HL-60/S4 treated with phorbol 12-myristate 13-acetate at 8.2 ng/mL for 4 days and 3 days (cell line): ENCODE data around the gene FAM149A.

ENCODE experiments used
- in situ Hi-C: fragments of 300-500 bp; cut with MboI; formaldehyde crosslinking; loops from 2 replicates; pipeline ENCODE4 v1.15.0; 2022; ENCODE audit warnings: low sequenced_read_pairs

The FAM149A gene

DNA sequence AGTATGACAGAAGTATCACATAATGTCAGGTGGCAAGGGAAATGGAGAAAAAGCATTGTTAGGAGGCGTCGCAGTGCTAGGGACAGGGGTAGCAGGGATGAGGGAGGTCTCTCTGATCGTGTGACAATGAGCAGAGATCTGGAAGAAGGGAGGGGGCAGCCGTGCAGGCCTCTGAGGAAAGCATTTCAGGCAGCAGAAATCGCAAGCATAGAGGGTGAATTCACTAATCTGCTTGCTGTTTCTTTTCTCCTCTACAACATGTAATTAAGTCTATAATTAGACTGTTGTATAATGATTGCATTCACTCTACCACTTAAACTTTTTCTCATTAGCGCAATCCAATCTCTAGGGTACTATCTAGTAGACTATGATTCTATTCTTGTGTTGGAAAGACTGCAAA, 96.0 kb downstream of the FAM149A start:
- in situ Hi-C loops = no loop called here

DNA sequence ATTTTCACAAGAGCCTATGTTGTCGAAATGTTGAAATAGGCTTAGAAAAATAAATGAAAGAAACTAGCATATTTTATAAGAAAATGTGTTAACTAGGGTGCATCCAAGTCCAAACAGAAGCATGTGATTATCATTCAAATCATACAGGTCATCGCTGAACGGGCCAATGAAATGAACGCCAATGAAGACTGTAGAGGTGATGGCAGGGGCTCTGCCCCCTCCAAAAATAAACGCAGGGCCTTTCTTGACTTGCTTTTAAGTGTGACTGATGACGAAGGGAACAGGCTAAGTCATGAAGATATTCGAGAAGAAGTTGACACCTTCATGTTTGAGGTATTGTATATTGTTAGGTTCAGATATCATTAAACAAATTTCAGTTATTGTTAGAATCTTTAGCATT, 96.5 kb downstream of the FAM149A start:
- in situ Hi-C loops = no loop called here

DNA sequence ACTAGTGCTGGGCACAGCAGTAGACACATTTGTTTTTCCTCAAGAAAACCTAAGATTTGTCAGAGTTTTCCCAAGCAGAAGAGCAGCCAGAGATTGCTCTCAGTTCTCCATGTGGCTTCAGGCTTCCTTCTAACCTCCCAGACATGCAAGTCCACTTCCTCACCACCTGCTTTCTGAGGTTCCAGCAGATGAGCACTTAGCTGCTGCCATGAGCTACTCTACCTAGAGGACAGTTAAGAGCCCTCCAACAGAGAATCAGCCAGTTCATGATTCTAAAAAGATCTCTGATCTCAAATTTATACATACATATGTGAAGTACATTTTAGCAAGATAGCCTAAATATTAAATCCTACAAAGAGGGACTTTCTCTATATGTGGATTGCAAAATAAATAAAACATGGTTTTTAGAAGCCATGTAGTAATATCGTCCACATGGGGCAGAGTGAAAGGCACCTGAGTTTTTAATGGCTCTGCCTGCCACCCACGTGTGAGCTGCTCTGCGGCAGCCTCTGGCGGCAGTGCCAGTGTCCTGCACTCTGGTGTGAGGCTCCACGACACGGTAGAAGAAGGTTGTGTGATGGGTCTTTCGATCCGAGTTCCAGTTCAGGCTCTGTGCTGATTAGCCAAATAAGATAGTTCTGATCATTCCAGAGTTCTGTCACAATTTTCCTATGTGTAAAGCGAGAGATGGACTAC, 97.2 kb downstream of the FAM149A start:
- in situ Hi-C loops = no loop called here

DNA sequence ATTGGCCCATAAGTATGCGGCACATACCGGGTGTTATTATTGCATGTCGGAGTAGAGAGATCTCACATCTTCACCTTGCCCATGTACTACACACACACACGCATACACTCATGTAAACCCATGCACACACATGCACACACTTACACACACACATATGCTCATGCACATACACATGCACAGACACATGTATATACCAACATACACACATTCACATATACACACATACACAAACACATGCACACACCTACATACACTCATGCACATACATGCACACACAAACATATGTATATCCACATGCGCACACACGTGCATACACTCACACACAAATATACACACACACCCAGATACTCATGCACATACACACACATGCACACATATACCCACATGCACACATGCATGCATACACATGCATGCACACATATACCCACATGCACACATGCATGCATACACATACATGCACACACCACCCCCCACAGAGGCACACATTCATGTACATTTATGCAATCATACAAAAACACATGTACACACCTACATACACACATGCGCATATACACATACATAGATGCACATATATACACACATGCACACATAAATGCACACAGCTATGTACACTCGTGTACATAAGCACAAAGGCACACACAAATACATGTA, 98.1 kb downstream of the FAM149A start:
- in situ Hi-C loops = no loop called here

DNA sequence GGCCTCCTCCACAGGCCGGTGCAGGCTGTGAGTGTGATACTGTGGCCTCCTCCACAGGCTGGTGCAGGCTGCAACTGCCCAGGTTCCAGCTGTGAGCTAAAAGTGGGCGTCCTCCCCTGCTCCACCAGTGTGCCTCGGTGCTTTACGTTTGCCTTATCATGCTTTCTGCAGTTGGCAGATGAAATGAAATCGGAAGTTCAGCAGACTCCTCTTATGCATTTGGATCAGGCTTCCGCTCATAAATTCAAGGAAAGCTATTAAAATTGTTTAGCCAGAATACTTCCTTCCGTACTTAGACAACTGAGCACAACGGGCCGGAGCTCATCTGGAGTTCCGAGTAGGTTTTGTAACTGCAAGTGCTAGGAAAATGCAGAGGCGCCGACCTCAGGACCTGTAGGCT, 98.9 kb downstream of the FAM149A start:
- in situ Hi-C loops = no loop called here

DNA sequence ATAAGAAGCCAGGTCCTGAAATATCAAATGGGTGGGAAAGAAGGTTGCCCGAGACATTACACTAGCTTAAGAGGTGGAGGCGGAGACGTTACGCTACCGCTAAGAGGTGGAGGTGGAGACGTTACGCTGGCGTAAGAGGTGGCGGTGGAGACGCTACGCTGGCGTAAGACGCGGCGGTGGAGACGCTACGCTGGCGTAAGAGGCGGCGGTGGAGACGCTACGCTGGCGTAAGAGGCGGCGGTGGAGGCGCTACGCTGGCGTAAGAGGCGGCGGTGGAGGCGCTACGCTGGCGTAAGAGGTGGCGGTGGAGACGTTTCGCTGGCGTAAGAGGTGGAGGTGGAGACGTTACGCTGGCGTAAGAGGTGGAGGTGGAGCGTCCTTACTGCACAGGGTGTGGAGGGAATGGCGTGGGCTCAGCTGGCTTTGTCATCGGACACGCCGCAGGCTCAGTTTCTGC, 99.6 kb downstream of the FAM149A start:
- in situ Hi-C loops = no loop called here

DNA sequence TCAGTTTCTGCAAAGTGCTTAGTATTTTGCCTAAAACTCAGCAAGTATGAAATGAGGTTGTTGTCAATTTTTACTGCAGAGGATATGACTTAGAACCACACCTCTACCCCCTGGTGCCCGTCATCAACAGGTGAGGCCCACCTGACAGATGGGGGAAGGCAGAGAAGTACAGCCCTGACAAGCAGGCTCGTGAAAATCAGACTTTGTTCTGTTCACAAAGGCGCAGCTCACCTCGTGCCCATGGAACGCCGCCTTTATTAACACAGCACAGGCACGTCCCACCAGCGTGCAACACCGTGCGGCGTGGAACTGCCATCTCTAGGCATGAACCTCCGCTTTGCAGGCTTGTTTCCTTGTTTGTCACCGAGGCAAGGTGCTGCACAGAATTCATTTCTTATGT, 100.2 kb downstream of the FAM149A start:
- in situ Hi-C loops = no loop called here

DNA sequence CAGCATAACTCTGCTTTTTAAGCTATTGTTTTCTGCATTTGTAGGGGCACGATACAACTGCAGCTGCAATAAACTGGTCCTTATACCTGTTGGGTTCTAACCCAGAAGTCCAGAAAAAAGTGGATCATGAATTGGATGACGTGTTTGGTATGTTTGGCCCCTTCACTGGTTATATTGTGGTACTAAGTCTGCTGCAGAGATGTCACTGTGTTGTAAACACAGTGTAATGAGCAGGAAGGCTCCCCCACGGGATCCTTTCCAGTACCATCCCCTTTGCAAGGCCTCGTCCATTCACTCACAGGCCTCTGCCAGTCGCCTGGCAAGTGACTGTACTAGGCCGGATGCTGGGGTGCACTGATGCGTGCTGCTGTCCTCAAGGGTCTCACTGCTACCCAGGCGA, 100.7 kb downstream of the FAM149A start:
- in situ Hi-C loops = no loop called here

DNA sequence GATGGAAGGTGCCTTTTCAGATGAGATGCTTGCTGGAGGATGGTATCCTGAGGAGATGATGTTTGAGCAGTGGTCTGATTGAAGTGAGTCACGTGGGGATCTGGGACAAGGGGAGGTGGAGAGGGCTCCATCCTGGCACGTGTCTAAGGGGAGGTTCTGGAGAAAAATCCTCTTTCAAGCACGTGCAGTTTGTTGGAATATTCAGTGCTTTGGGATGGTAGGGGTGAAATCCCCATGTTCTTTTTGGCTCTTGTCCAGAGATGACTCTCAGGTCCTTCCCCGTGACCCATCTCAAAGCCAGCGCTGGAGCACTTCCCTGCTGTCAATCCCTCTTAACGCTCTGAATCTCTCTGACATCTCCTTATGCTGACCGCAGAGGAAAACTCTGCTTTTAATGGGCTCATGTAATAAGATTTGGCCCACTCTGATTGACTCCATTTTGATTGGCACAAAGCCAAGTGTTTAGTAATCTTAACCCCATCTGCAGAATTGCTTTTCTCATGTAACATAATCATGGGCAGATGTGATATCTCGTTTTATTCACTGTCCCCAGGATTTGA, 112.0 kb downstream of the FAM149A start:
- in situ Hi-C loops = no loop called here

DNA sequence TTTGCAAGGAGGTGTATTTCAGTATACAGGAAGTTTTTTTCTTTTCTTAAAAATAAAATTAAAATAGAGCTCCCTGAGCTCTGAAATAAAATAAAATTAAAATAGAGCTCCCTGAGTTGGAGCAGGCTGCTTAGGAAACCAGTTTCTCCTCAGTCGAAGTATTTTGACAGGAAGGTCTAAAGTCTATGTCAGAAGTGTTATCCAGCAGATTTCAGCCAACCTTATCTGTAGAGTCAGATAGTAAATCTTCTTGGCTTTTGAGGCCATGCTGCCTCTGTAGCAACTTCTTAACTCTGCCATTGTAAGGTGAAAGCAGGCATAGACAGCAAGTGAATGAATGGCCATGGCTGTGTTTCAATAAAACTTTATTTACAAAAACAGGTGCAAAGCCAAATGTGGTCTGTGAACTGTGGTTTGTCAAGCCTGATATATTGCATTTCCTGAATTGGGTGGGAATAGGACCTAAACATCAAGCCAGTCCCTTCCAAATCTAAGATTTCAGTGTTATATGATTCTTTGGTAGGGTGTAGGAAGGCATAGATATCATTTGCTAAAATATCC, 113.3 kb downstream of the FAM149A start:
- in situ Hi-C loops = no loop called here

DNA sequence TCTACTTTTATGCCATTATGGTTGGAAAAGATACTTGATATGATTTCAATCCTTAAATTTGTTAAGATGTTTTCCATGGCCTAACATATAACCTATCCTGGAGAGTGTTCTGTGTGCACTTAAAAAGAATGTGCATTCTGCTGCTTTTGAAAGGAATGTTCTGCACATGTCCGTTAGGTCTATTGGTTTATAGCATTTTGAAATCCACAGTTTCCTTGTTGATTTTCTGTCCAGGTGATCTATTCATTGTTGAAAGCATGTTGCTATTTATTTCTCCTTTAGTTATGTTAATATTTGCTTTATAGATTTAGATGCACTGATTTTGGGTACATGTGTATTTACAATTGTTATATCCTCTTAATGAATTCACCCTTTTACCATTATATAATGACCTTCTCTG, 117.1 kb downstream of the FAM149A start:
- in situ Hi-C loops = no loop called here
